K562 (cell line): ENCODE data around the gene FBXL12. TPM values are rescaled to one million over a fixed set of nuclear protein-coding genes. Genes with fewer than 3 reads are reported as not detected.

ENCODE experiments used
- ATF1 ChIP-seq, 2 experiments: fragments of 450-650 bp in 1 of 2; IDR thresholded peaks; 2 replicates each; pipeline ENCODE4 v1.6.1; 2016; ENCODE audit warnings: missing compliant biosample characterization in 1 of 2, missing genetic modification characterization in 1 of 2
- GTF2E2 ChIP-seq: fragments of 200-800 bp; sonication (Bioruptor generic); IDR thresholded peaks from 2 replicates; pipeline ENCODE4 v1.6.1; 2016; ENCODE audit warnings: missing genetic modification characterization, missing compliant biosample characterization
- NCOA1 ChIP-seq: fragments of 450-650 bp; IDR thresholded peaks from 2 replicates; pipeline ENCODE4 v1.6.1; 2016; ENCODE audit warnings: low read depth
- ZC3H4 ChIP-seq: sonication (generic); formaldehyde crosslinking; IDR thresholded peaks from 2 replicates; pipeline ENCODE4 v1.9.0; 2021; ENCODE audit warnings: missing genetic modification reagents, borderline replicate concordance
- ZNF76 ChIP-seq: fragments of 250-450 bp; sonication (Bioruptor Pico); IDR thresholded peaks from 2 replicates; pipeline ENCODE4 v1.4.0; 2020; ENCODE audit warnings: mild to moderate bottlenecking, moderate library complexity, borderline replicate concordance
- polyA plus RNA-seq, 8 experiments: library from polyadenylated mRNA; depleted of rRNA in 4 of 8; stranded (reverse) in 5 of 8; unstranded in 3 of 8; fragments of >200 nt; fragmentation: Nextera tagmentation in 2 of 8; fragmentation: Illumina TruSeq in 1 of 8; extraction: Ambion mirVana in 2 of 8; extraction: Trizol in 1 of 8; gene quantifications; 2 replicates each; pipeline versions ENCODE4 v1.2.1 to v1.2.3, GENCODE V29; 2011 to 2014; ENCODE audit warnings: inconsistent platforms in 1 of 8, missing spikeins in 1 of 8
- total RNA-seq, 7 experiments: library from RNA; depleted of rRNA in 6 of 7; stranded (reverse); fragments of >200 nt in 6 of 7; fragmentation: Illumina TruSeq in 2 of 7; extraction: Trizol in 2 of 7; gene quantifications; 2 replicates each; pipeline versions ENCODE4 v1.2.1 to v1.2.3, GENCODE V29; 2011 to 2021; ENCODE audit warnings: low replicate concordance in 1 of 7
- TF ChIP-seq, protein P1 (sequence below): sonication (generic); formaldehyde crosslinking; IDR thresholded peaks from 2 replicates; pipeline ENCODE4 v1.4.0; 2020; ENCODE audit warnings: mild to moderate bottlenecking, missing genetic modification reagents
- TF ChIP-seq, protein P2 (sequence below): fragments of 250-450 bp; sonication (Bioruptor Pico); IDR thresholded peaks from 2 replicates; pipeline ENCODE4 v1.4.0; 2020; ENCODE audit warnings: borderline replicate concordance
- TF ChIP-seq, protein P3 (sequence below): IDR thresholded peaks from 2 replicates; pipeline ENCODE4 v1.6.1; 2012; ENCODE audit warnings: low read depth, low read length, improper control_type of control experiment, borderline replicate concordance
- TF ChIP-seq, protein P4 (sequence below): fragments of 250-450 bp; sonication (Bioruptor Pico); IDR thresholded peaks from 2 replicates; pipeline ENCODE4 v1.5.0; 2021

FBXL12 gene
- total and polyA plus RNA-seq, 9 of the 15 experiments (the other 6 are each of a cell fraction or from before 2014, with no cell fraction given): 2.7 to 40.5 (median 26.5) TPM

DNA sequence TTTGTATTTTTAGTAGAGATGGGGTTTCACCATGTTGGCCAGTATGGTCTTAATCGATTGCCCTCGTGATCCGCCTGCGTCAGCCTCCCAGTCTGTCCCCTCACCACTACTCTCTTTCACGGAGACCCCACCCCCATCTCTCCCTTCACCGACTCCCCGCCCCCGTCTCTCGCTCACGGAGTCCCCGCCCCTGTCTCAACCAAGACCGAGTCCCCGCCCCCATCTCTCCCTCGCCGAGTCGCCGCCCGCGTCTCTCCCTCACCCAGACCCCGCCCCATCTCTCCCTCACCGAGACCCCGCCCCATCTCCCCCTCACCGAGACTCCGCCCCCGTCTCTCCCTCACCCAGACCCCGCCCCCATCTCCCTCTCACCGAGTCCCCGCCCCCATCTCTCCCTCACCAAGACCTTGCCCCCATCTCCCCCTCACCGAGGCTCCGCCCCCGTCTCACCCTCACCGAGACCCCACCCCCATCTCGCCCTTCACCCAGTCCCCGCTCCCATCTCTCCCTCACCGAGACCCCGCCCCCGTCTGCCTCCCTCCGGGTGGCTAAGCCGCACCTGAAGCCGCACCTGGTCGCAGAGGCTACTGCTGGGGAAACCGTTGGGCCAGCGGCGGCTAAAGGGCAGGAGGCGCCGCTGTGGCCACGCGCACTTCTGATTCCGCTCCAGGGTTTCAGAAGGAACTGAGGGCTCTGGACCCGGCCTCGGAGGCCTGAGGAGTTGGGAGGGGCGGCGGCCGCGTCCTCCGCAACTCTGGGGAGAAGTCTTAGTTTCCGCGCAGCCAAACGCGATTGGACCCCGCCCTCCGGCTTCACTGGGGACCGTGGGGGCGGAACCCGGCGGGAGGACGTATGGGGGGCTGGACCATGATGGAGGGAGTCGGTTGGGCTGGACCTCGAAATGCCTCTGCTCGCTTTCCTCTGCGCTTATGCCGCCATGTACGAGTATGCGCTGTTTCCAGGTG is 33.2 kb downstream of the FBXL12 start (continued):
- no peak for TF ChIP-seq ZC3H4 (CRISPR knock-in tag)
- peak; percentile 44; the same call in 1 of the 2 replicates for TF ChIP-seq GTF2E2 (tag)
- TF ChIP-seq, protein P1, sequence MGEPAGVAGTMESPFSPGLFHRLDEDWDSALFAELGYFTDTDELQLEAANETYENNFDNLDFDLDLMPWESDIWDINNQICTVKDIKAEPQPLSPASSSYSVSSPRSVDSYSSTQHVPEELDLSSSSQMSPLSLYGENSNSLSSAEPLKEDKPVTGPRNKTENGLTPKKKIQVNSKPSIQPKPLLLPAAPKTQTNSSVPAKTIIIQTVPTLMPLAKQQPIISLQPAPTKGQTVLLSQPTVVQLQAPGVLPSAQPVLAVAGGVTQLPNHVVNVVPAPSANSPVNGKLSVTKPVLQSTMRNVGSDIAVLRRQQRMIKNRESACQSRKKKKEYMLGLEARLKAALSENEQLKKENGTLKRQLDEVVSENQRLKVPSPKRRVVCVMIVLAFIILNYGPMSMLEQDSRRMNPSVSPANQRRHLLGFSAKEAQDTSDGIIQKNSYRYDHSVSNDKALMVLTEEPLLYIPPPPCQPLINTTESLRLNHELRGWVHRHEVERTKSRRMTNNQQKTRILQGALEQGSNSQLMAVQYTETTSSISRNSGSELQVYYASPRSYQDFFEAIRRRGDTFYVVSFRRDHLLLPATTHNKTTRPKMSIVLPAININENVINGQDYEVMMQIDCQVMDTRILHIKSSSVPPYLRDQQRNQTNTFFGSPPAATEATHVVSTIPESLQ (CRISPR knock-in tag): no peak
- TF ChIP-seq ZNF76: no peak
- no peak for TF ChIP-seq ATF1 (CRISPR knock-in tag; IDR thresholded peaks at IDR 0.05)
- peak; percentile 56 for TF ChIP-seq ATF1 (tag; IDR thresholded peaks at IDR 0.05)
- no peak for TF ChIP-seq NCOA1
- TF ChIP-seq, protein P2, sequence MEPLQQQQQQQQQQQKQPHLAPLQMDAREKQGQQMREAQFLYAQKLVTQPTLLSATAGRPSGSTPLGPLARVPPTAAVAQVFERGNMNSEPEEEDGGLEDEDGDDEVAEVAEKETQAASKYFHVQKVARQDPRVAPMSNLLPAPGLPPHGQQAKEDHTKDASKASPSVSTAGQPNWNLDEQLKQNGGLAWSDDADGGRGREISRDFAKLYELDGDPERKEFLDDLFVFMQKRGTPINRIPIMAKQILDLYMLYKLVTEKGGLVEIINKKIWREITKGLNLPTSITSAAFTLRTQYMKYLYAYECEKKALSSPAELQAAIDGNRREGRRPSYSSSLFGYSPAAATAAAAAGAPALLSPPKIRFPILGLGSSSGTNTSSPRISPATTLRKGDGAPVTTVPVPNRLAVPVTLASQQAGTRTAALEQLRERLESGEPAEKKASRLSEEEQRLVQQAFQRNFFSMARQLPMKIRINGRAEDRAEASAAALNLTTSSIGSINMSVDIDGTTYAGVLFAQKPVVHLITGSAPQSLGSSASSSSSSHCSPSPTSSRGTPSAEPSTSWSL: no peak
- TF ChIP-seq, protein P3, sequence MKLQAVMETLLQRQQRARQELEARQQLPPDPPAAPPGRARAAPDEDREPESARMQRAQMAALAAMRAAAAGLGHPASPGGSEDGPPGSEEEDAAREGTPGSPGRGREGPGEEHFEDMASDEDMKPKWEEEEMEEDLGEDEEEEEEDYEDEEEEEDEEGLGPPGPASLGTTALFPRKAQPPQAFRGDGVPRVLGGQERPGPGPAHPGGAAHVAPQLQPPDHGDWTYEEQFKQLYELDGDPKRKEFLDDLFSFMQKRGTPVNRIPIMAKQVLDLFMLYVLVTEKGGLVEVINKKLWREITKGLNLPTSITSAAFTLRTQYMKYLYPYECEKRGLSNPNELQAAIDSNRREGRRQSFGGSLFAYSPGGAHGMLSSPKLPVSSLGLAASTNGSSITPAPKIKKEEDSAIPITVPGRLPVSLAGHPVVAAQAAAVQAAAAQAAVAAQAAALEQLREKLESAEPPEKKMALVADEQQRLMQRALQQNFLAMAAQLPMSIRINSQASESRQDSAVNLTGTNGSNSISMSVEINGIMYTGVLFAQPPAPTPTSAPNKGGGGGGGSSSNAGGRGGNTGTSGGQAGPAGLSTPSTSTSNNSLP: no peak
- TF ChIP-seq, protein P4, sequence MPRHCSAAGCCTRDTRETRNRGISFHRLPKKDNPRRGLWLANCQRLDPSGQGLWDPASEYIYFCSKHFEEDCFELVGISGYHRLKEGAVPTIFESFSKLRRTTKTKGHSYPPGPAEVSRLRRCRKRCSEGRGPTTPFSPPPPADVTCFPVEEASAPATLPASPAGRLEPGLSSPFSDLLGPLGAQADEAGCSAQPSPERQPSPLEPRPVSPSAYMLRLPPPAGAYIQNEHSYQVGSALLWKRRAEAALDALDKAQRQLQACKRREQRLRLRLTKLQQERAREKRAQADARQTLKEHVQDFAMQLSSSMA (CRISPR knock-in tag): no peak
